ENCODE data around the gene DOCK3. TPM values are rescaled to one million over a fixed set of nuclear protein-coding genes. Genes with fewer than 3 reads are reported as not detected.

The DOCK3 gene
- total RNA-seq, 1 experiment from 2014 or later: 0.14 TPM

GRCh38 chr3:50645378-50645777, 29.3 kb upstream of the DOCK3 start:
- DNase-seq (ENCODE audit: unreplicated experiment): no peak
- no TSS peak for BruUV-seq (replicated peaks)
- ChIA-PET CTCF (no interaction called here), POLR2A (interaction anchor here (1.3 kb wide), 1 partner anchor 9 kb away, joined by 3 read pairs; no protein-coding TSS in a partner anchor)
- H3K36me3 Mint-ChIP-seq (ENCODE audit: insufficient read depth, unreplicated experiment): peaks cover 32% of the 10 kb centered on the region
- TF ChIP-seq CTCF (IDR thresholded peaks at IDR 0.05; ENCODE audit: unreplicated experiment): no peak
- H3K27me3 Mint-ChIP-seq (ENCODE audit: insufficient read depth, unreplicated experiment): no peaks in the 10 kb centered on the region
- H3K4me1 Mint-ChIP-seq (ENCODE audit: insufficient read depth, unreplicated experiment): no peaks in the 10 kb centered on the region
- no peak overlapping the region for H3K4me3 Mint-ChIP-seq (ENCODE audit: unreplicated experiment)
- intact Hi-C loops (cut with micrococcal nuclease): no loop called here
- H3K27ac Mint-ChIP-seq (ENCODE audit: low read depth, unreplicated experiment): no peak overlapping the region
- no peaks in the 10 kb centered on the region for H3K9me3 Mint-ChIP-seq (ENCODE audit: unreplicated experiment)

- Mint-ChIP-seq H3K36me3 (ENCODE audit: insufficient read depth, unreplicated experiment) (peaks cover 31% of the 10 kb centered on the region), H3K4me3 (ENCODE audit: unreplicated experiment) (no peak overlapping the region), H3K9me3 (ENCODE audit: unreplicated experiment) (no peaks in the 10 kb centered on the region), H3K27me3 (ENCODE audit: insufficient read depth, unreplicated experiment) (no peaks in the 10 kb centered on the region), H3K27ac (ENCODE audit: low read depth, unreplicated experiment) (no peak overlapping the region), H3K4me1 (ENCODE audit: insufficient read depth, unreplicated experiment) (no peaks in the 10 kb centered on the region)
- BruUV-seq (replicated peaks): no TSS peak
- no peak for TF ChIP-seq CTCF (IDR thresholded peaks at IDR 0.05; ENCODE audit: unreplicated experiment)
- intact Hi-C loops (cut with micrococcal nuclease): no loop called here
- DNase-seq (ENCODE audit: unreplicated experiment): no peak
- ChIA-PET POLR2A (no interaction called here), CTCF (interaction anchor here (8.2 kb wide), 1 partner anchor 33 kb away, joined by 104 read pairs; the partner anchor contains the start of genes CISH and MAPKAPK3)
Measured at GRCh38 chr3:50648313-50648712, 26.4 kb upstream of the DOCK3 start.

- no peaks in the 10 kb centered on the region for H3K4me1 Mint-ChIP-seq (ENCODE audit: insufficient read depth, unreplicated experiment)
- POLR2A ChIA-PET: no interaction called here
- no peaks in the 10 kb centered on the region for H3K27me3 Mint-ChIP-seq (ENCODE audit: insufficient read depth, unreplicated experiment)
- no peak for DNase-seq (ENCODE audit: unreplicated experiment)
- H3K36me3 Mint-ChIP-seq (ENCODE audit: insufficient read depth, unreplicated experiment): peaks cover 31% of the 10 kb centered on the region
- no peak overlapping the region for H3K4me3 Mint-ChIP-seq (ENCODE audit: unreplicated experiment)
- no peak overlapping the region for H3K27ac Mint-ChIP-seq (ENCODE audit: low read depth, unreplicated experiment)
- TSS peak; percentile 58 for BruUV-seq (replicated peaks)
- H3K9me3 Mint-ChIP-seq (ENCODE audit: unreplicated experiment): no peaks in the 10 kb centered on the region
- intact Hi-C loops (cut with micrococcal nuclease): no loop called here
- CTCF ChIA-PET: interaction anchor here (0.6 to 8.2 kb wide), 4 partner anchors 14 to 240 kb away, joined by 3 to 104 read pairs (median 3); partner anchors contain the start of genes CISH and MAPKAPK3
- no peak for TF ChIP-seq CTCF (IDR thresholded peaks at IDR 0.05; ENCODE audit: unreplicated experiment)
Measured at GRCh38 chr3:50648944-50649343, 25.8 kb upstream of the DOCK3 start.

- POLR2A ChIA-PET: interaction anchor here (1.1 kb wide), 1 partner anchor 9 kb away, joined by 3 read pairs; no protein-coding TSS in a partner anchor
- H3K27ac Mint-ChIP-seq (ENCODE audit: low read depth, unreplicated experiment): no peak overlapping the region
- peaks cover 31% of the 10 kb centered on the region for H3K36me3 Mint-ChIP-seq (ENCODE audit: insufficient read depth, unreplicated experiment)
- BruUV-seq (replicated peaks): no TSS peak
- intact Hi-C loops (cut with micrococcal nuclease): no loop called here
- no peaks in the 10 kb centered on the region for H3K9me3 Mint-ChIP-seq (ENCODE audit: unreplicated experiment)
- TF ChIP-seq CTCF (IDR thresholded peaks at IDR 0.05; ENCODE audit: unreplicated experiment): no peak
- no peak overlapping the region for H3K4me3 Mint-ChIP-seq (ENCODE audit: unreplicated experiment)
- no peaks in the 10 kb centered on the region for H3K4me1 Mint-ChIP-seq (ENCODE audit: insufficient read depth, unreplicated experiment)
- CTCF ChIA-PET: interaction anchor here (0.6 to 8.2 kb wide), 4 partner anchors 13 to 240 kb away, joined by 3 to 104 read pairs (median 3); partner anchors contain the start of genes CISH and MAPKAPK3
- H3K27me3 Mint-ChIP-seq (ENCODE audit: insufficient read depth, unreplicated experiment): no peaks in the 10 kb centered on the region
- no peak for DNase-seq (ENCODE audit: unreplicated experiment)
Measured at GRCh38 chr3:50649451-50649931, 25.2 kb upstream of the DOCK3 start.
